HepG2 (cell line): ENCODE results near the gene CS. TPM values are rescaled to one million over a fixed set of nuclear protein-coding genes. Genes with fewer than 3 reads are reported as not detected.

Experiments used
- AGO1 ChIP-seq: fragments of 200-400 bp; formaldehyde crosslinking; IDR thresholded peaks from 2 replicates; pipeline ENCODE4 v1.6.1; 2017; ENCODE audit warnings: mild to moderate bottlenecking, low read depth, low read length, moderate library complexity; ENCODE audit not compliant: poor library complexity, severe bottlenecking
- ARID3A ChIP-seq: IDR thresholded peaks from 2 replicates; pipeline ENCODE4 v1.6.1; 2012; ENCODE audit warnings: low read depth, low read length, improper control_type of control experiment
- ATF7-NPFF ChIP-seq: sonication (generic); formaldehyde crosslinking; IDR thresholded peaks from 2 replicates; pipeline ENCODE4 v1.8.1; 2023; ENCODE audit warnings: mild to moderate bottlenecking, low read depth, missing genetic modification reagents, moderate library complexity
- BHLHE40 ChIP-seq: IDR thresholded peaks from 2 replicates; pipeline ENCODE4 v1.6.1; 2011; ENCODE audit warnings: low read length, improper control_type of control experiment
- BRF2 ChIP-seq: sonication (generic); formaldehyde crosslinking; IDR thresholded peaks from 2 replicates; pipeline ENCODE4 v1.8.1; 2022; ENCODE audit warnings: mild to moderate bottlenecking, missing genetic modification reagents
- DR1 ChIP-seq: sonication (generic); formaldehyde crosslinking; IDR thresholded peaks from 2 replicates; pipeline ENCODE4 v1.8.0; 2021; ENCODE audit warnings: mild to moderate bottlenecking, missing genetic modification reagents, inconsistent platforms
- GATA4 ChIP-seq: sonication (generic); IDR thresholded peaks from 2 replicates; pipeline ENCODE4 v1.6.1; 2016; ENCODE audit warnings: antibody characterized with exemption, low read depth, borderline replicate concordance
- GATAD2A ChIP-seq: IDR thresholded peaks from 2 replicates; pipeline ENCODE4 v1.6.1; 2016
- HMG20B ChIP-seq: conservative IDR thresholded peaks from 2 replicates; pipeline ENCODE4 v1.6.1; 2016; ENCODE audit warnings: missing genetic modification reagents, missing compliant biosample characterization
- HNF4G ChIP-seq, 2 experiments: sonication (generic) in 1 of 2; formaldehyde crosslinking in 1 of 2; IDR thresholded peaks; 2 replicates each; pipeline versions ENCODE4 v1.4.0 to v1.6.1; 2011 to 2020; ENCODE audit warnings: borderline replicate concordance in 2 of 2, low read depth in 2 of 2, mild to moderate bottlenecking in 2 of 2, low read length in 1 of 2, missing genetic modification reagents in 1 of 2, moderate library complexity in 1 of 2
- HOMEZ ChIP-seq: IDR thresholded peaks from 2 replicates; pipeline ENCODE4 v1.6.1; 2016; ENCODE audit warnings: low read depth
- MLX ChIP-seq: IDR thresholded peaks from 2 replicates; pipeline ENCODE4 v1.6.1; 2016
- NFKBIZ ChIP-seq: IDR thresholded peaks from 2 replicates; pipeline ENCODE4 v1.6.1; 2018; ENCODE audit warnings: missing genetic modification reagents, missing compliant biosample characterization
- POGZ ChIP-seq: sonication (generic); formaldehyde crosslinking; IDR thresholded peaks from 2 replicates; pipeline ENCODE4 v1.4.0; 2020; ENCODE audit warnings: mild to moderate bottlenecking, missing genetic modification reagents
- RBFOX2 ChIP-seq: fragments of 200-400 bp; formaldehyde crosslinking; IDR thresholded peaks from 2 replicates; pipeline ENCODE4 v1.6.1; 2017; ENCODE audit warnings: low read depth, mild to moderate bottlenecking, low read length
- ZC3H13 ChIP-seq: sonication (generic); formaldehyde crosslinking; IDR thresholded peaks from 2 replicates; pipeline ENCODE4 v1.8.1; 2023; ENCODE audit warnings: mild to moderate bottlenecking, missing genetic modification reagents, moderate library complexity
- ZNF629 ChIP-seq: sonication (generic); formaldehyde crosslinking; conservative IDR thresholded peaks from 2 replicates; pipeline ENCODE4 v1.5.0; 2020; ENCODE audit warnings: missing genetic modification reagents
- ZNF850 ChIP-seq: sonication (generic); formaldehyde crosslinking; conservative IDR thresholded peaks from 2 replicates; pipeline ENCODE4 v1.9.0; 2021; ENCODE audit warnings: mild to moderate bottlenecking, missing genetic modification reagents
- ZSCAN29 ChIP-seq: sonication (generic); formaldehyde crosslinking; conservative IDR thresholded peaks from 2 replicates; pipeline ENCODE4 v1.4.0; 2020; ENCODE audit warnings: mild to moderate bottlenecking, missing genetic modification reagents
- polyA plus RNA-seq, 8 experiments: library from polyadenylated mRNA; depleted of rRNA in 3 of 8; stranded (reverse) in 7 of 8; unstranded in 1 of 8; fragments of >200 nt; fragmentation: Illumina TruSeq in 4 of 8; extraction: Trizol in 4 of 8; gene quantifications; 2 replicates each; pipeline versions ENCODE4 v1.2.1 to v1.2.3, GENCODE V29; 2011 to 2016; ENCODE audit warnings: low read depth in 4 of 8, missing spikeins in 1 of 8, mixed read lengths in 1 of 8; ENCODE audit not compliant: insufficient read depth in 1 of 8
- total RNA-seq, 5 experiments: library from RNA; depleted of rRNA; stranded (reverse); fragments of >200 nt; fragmentation: Illumina TruSeq; extraction: Trizol; gene quantifications; 2 replicates each; pipeline ENCODE4 v1.2.3, GENCODE V29; 2016; ENCODE audit warnings: low read depth in 1 of 5

The CS gene
- total and polyA plus RNA-seq, 2 of the 13 experiments (the other 11 are each of a cell fraction or from before 2014, with no cell fraction given): 173 to 175 TPM

- TF ChIP-seq HNF4G (IDR thresholded peaks at IDR 0.05; ENCODE audit: borderline replicate concordance, low read depth, low read length): peak; percentile 83
- TF ChIP-seq HNF4G (CRISPR knock-in tag; IDR thresholded peaks at IDR 0.05; ENCODE audit: borderline replicate concordance, low read depth): no peak
- TF ChIP-seq AGO1: no peak
- 0 out of 2 replicates have a peak, but pooled peaks have one; percentile 57 for TF ChIP-seq DR1 (CRISPR knock-in tag)
- TF ChIP-seq HMG20B (CRISPR knock-in tag): peak; percentile 55; the same call in 1 of the 2 replicates
- peak; percentile 53 for TF ChIP-seq GATAD2A (CRISPR knock-in tag)
- no peak for TF ChIP-seq ZNF850 (CRISPR knock-in tag)
- 0 out of 2 replicates have a peak, but pooled peaks have one; percentile 26 for TF ChIP-seq BHLHE40
- no peak for TF ChIP-seq BRF2 (CRISPR knock-in tag)
- TF ChIP-seq GATA4: peak; percentile 28; the same call in 1 of the 2 replicates
- TF ChIP-seq RBFOX2: peak; percentile 74
- peak; percentile 60; the same call in 1 of the 2 replicates for TF ChIP-seq ZSCAN29 (CRISPR knock-in tag)
- no peak for TF ChIP-seq ATF7-NPFF (CRISPR knock-in tag)
- TF ChIP-seq ZNF629 (CRISPR knock-in tag): no peak
- no peak for TF ChIP-seq ARID3A
- 0 out of 2 replicates have a peak, but pooled peaks have one; percentile 19 for TF ChIP-seq NFKBIZ (CRISPR knock-in tag)
- TF ChIP-seq ZC3H13 (CRISPR knock-in tag): 0 out of 2 replicates have a peak, but pooled peaks have one; percentile 37
- 0 out of 2 replicates have a peak, but pooled peaks have one; percentile 32 for TF ChIP-seq MLX (CRISPR knock-in tag)
- peak; percentile 59; the same call in 1 of the 2 replicates for TF ChIP-seq HOMEZ (CRISPR knock-in tag)
- peak; percentile 18; the same call in 1 of the 2 replicates for TF ChIP-seq POGZ (CRISPR knock-in tag)
Measured at GRCh38 chr12:56230432-56231183, 69.5 kb downstream of the CS start (continued).
